Tibial artery (tissue), 4 donors: ENCODE measurements around the gene MTFP1.
"Not testable (repeated sequence)": the region's sequence is repeated elsewhere in the genome, so short reads cannot be mapped to it uniquely, and the experiment has no call there.

Source experiments
- DNase-seq, 2 donors: peaks; one replicate each; pipeline ENCODE4 v3.0.0-alpha.2; 2019
- H3K27ac ChIP-seq, 2 donors: fragments of 200-600 bp; sonication (generic) in 1 of 2; 1 replicate in 1 of 2; 2 replicates in 1 of 2; pipeline ENCODE4 v1.5.1; 2018 to 2019; ENCODE audit warnings: mild to moderate bottlenecking in 1 of 2
- H3K27me3 ChIP-seq, 2 donors: fragments of 200-600 bp; sonication (generic) in 1 of 2; one replicate each; pipeline versions ENCODE4 v1.5.1 to v1.6.0; 2016 to 2019
- H3K36me3 ChIP-seq, 3 donors: fragments of 200-600 bp; sonication (generic) in 2 of 3; one replicate each; pipeline ENCODE4 v1.5.1; 2016 to 2019; ENCODE audit warnings: mild to moderate bottlenecking in 2 of 3
- H3K4me1 ChIP-seq, 4 donors: fragments of 200-600 bp; sonication (generic) in 2 of 4; 1 replicate in 3 of 4; 2 replicates in 1 of 4; pipeline ENCODE4 v1.5.1; 2016 to 2019
- H3K4me3 ChIP-seq, 2 donors: fragments of 200-600 bp; sonication (generic) in 1 of 2; 1 replicate in 1 of 2; 2 replicates in 1 of 2; pipeline ENCODE4 v1.5.1; 2018 to 2019; ENCODE audit warnings: mild to moderate bottlenecking in 2 of 2
- H3K9me3 ChIP-seq, 3 donors: fragments of 200-600 bp; sonication (generic) in 1 of 3; one replicate each; pipeline ENCODE4 v1.5.1; 2016 to 2019
- intact Hi-C: fragments of 100-400 bp; cut with DNase I; formaldehyde crosslinking; loops from one replicate; pipeline ENCODE4 v1.15.0; 2023; ENCODE audit warnings: low total_unique reads
- TF ChIP-seq, protein P1 (sequence below), 2 experiments: fragments of 200-600 bp in 1 of 2; fragments of 450-650 bp in 1 of 2; IDR thresholded peaks; one replicate each; pipeline ENCODE4 v1.5.1; 2017 to 2019; ENCODE audit warnings: antibody characterized with exemption in 2 of 2, mild to moderate bottlenecking in 1 of 2, moderate library complexity in 1 of 2

MTFP1 gene

DNA sequence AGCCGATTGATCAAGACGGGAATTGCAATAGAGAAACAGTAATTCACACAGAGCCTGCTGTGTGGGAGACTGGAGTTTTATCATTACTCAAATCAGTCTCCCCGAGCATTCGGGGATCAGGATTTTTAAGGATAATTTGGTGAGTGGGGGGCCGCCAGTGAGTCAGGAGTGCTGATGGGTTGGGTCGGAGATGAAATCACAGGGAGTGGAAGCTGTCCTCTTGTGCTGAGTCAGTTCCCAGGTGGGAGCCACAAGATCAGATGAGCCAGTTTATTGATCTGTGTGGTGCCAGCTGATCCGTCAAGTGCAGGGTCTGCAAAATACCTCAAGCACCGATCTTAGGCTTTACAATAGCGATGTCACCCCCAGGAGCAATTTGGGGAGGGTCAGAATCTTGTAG is 15.5 kb downstream of the MTFP1 start:
- TF ChIP-seq, protein P1, sequence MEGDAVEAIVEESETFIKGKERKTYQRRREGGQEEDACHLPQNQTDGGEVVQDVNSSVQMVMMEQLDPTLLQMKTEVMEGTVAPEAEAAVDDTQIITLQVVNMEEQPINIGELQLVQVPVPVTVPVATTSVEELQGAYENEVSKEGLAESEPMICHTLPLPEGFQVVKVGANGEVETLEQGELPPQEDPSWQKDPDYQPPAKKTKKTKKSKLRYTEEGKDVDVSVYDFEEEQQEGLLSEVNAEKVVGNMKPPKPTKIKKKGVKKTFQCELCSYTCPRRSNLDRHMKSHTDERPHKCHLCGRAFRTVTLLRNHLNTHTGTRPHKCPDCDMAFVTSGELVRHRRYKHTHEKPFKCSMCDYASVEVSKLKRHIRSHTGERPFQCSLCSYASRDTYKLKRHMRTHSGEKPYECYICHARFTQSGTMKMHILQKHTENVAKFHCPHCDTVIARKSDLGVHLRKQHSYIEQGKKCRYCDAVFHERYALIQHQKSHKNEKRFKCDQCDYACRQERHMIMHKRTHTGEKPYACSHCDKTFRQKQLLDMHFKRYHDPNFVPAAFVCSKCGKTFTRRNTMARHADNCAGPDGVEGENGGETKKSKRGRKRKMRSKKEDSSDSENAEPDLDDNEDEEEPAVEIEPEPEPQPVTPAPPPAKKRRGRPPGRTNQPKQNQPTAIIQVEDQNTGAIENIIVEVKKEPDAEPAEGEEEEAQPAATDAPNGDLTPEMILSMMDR (IDR thresholded peaks at IDR 0.05): no peak
- no peaks in the 10 kb centered on the region for H3K9me3 ChIP-seq
- H3K27ac ChIP-seq: no peak overlapping the region
- DNase-seq: no peak
- H3K36me3 ChIP-seq: no peaks in the 10 kb centered on the region
- H3K4me1 ChIP-seq: no peaks in the 10 kb centered on the region
- H3K27me3 ChIP-seq: peaks cover 0 to 45% of the 10 kb centered on the region in 2 donors
- intact Hi-C loops: no loop called here
- H3K4me3 ChIP-seq: no peak overlapping the region

DNA sequence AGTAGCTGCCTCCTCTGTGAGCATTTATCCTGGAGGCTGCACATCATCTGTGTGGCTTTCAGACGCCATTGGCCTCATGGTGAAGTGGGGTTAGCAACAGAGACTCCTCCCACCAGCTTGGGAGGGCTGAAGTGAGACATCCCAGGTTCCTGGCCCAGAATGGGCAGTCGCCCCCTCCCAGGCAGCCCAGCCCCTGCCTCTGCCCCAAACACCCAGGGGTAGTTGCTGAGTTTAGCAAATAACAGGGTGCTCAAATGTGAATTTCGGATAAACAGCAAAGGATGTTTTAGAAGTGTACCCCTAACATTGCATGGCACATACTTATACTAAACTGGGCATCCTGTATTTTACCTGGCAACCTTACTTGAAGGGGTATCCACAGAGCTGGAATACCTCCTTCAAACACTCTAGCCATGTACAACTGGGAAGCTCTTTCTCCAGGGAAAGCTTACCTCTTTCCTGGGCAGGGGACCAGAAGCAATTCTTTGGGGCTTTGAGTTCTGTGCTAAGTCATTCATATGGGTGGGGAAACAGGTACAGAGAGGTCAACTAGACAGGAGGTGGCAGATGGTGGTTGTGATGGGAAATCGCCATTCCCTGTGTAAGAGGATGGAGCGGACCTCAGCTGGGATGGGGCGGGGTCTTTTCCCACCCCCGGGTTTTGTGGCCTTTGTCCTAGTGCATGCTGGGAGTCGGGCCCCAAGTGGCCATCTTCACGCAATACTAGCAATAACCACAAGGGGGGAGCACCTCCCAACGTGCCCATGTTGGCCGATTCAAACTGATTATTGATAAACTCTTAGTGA is 19.3 kb downstream of the MTFP1 start:
- peaks cover 0 to 54% of the 10 kb centered on the region in 2 donors for H3K27me3 ChIP-seq
- H3K36me3 ChIP-seq: no peaks in the 10 kb centered on the region
- TF ChIP-seq, protein P1 (IDR thresholded peaks at IDR 0.05): peak; percentile 47 to 51
- no peaks in the 10 kb centered on the region for H3K9me3 ChIP-seq
- no peak for DNase-seq
- no peak overlapping the region for H3K4me3 ChIP-seq
- intact Hi-C loops: no loop called here
- H3K4me1 ChIP-seq: no peaks in the 10 kb centered on the region
- H3K27ac ChIP-seq: no peak overlapping the region

DNA sequence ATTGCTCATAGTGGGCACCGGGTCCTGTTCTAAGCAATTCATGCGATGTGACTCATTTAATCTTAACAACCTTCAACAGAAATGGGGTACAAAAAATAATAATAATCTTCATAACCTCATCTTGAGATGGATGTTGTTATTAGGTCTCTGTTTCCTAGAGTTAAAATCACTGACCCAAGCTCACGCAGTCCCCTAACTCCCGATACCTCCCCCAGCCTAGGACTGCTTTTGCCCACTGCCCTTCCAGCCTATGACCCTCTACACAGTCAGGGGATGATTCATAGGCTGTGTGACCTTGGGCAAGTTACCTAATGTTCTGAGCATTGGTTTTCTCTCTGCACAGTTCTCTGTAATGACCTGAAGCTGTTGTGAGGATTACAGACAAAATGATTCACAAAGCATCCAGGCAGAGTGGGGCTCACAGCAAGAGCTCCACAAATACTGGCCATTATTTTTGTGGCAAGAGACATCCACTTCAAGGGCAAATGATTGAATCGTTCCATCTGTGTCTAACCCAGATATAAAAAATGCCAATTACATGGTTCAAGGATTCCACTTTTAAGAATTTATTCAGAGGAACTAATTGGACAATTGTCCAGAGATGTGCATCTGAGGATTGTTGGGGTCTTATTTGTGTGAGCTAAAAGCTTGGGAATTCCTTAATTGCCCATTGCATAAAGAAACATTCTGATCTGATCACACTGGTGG is 20.0 kb downstream of the MTFP1 start:
- no peak for DNase-seq
- TF ChIP-seq, protein P1 (IDR thresholded peaks at IDR 0.05): no peak
- Histone ChIP-seq H3K9me3 (no peaks in the 10 kb centered on the region), H3K4me1 (no peaks in the 10 kb centered on the region), H3K27ac (no peak overlapping the region), H3K36me3 (no peaks in the 10 kb centered on the region), H3K27me3 (peaks cover 0 to 47% of the 10 kb centered on the region in 2 donors), H3K4me3 (no peak overlapping the region)
- intact Hi-C loops: no loop called here

DNA sequence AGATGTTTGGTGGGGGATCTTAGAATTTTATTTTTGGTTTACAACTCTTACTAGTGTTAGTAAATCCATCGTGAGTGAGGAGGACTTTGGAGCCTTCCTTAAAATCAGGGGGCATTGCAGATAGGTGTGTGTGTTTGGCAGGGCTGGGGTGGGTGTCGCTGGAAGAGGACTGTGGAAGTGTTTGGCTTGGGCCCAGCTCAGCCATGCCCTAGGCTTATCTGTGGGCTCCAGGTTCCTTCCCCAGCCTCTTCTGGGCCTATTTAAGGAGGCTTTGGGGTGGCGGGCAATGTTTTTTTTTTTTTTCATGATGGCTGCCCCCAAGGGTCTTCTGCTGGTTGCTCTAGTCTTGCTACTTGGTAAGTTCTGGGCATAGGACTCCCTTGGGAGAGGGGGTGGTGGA is 22.1 kb downstream of the MTFP1 start:
- no peaks in the 10 kb centered on the region for H3K4me1 ChIP-seq
- no peaks in the 10 kb centered on the region for H3K36me3 ChIP-seq
- intact Hi-C loops: no loop called here
- TF ChIP-seq, protein P1 (IDR thresholded peaks at IDR 0.05): no peak
- no peak overlapping the region for H3K4me3 ChIP-seq
- H3K27me3 ChIP-seq: peaks cover 0 to 47% of the 10 kb centered on the region in 2 donors
- no peak overlapping the region for H3K27ac ChIP-seq
- no peaks in the 10 kb centered on the region for H3K9me3 ChIP-seq
- DNase-seq: no peak

DNA sequence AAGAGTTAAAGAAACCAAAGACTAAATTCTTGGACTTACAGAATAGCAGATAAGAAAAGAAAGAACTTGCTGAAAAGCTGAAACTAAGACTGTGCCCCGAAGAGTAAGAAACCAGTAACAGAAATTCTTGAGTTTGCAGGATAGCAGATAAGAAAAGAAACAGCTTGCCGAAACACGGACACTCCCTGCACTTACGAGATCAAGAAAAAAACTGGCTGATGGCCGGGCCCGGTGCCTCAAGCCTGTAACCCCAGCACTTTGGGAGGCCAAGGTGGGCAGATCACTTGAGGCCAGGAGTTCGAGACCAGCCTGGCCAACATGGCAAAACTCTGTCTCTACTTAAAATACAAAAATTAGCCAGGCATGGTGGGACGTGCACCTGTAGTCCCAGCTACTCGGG is 25.9 kb downstream of the MTFP1 start:
- H3K36me3 ChIP-seq, H3K27ac ChIP-seq, H3K9me3 ChIP-seq, DNase-seq, H3K4me1 ChIP-seq, H3K4me3 ChIP-seq, intact Hi-C loops: not testable (repeated sequence)
- H3K27me3 ChIP-seq: peaks cover 0 to 28% of the 10 kb centered on the region in 2 donors

DNA sequence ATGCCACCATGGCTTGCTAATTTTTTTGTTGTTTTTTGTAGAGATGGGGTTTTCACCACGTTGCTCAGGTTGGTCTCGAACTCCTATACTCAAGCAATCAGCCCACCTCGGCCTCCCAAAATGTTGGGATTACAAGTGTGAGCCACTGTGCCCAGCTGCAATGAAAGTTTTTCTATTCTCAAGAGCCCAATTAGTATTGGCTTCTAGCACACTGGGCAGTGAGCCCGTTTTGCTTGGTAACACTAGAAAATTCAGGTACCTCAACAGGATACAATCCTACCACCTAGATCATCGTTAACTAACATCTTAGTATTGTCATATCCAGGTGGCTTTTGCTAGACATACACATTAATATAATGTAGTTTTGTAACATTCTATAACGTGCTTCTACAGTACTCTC is 27.3 kb downstream of the MTFP1 start:
- TF ChIP-seq, protein P1 (IDR thresholded peaks at IDR 0.05): no peak

More for the DNA sequence above, 27.3 kb downstream of the MTFP1 start:
- no peaks in the 10 kb centered on the region for H3K4me1 ChIP-seq
- H3K27me3 ChIP-seq: peaks cover 0 to 22% of the 10 kb centered on the region in 2 donors
- no peaks in the 10 kb centered on the region for H3K9me3 ChIP-seq
- DNase-seq: no peak
- intact Hi-C loops: no loop called here
- no peak overlapping the region for H3K4me3 ChIP-seq
- H3K36me3 ChIP-seq: no peaks in the 10 kb centered on the region
- no peak overlapping the region for H3K27ac ChIP-seq
